Ovary (tissue), 3 donors: ENCODE measurements around the gene WDR35.
A peak's percentile ranks its signal among the peaks of the same experiment; 100 is the strongest.

Experiments
- CTCF ChIP-seq, 3 donors: fragments of 450-650 bp in 2 of 3; fragments of 200-600 bp in 1 of 3; IDR thresholded peaks; one replicate each; pipeline versions ENCODE4 v1.5.1 to v1.8.0; 2016 to 2022; ENCODE audit warnings: antibody characterized with exemption in 3 of 3, mild to moderate bottlenecking in 1 of 3
- EP300 ChIP-seq: sonication (generic); formaldehyde crosslinking; IDR thresholded peaks from one replicate; pipeline ENCODE4 v1.6.1; 2017; ENCODE audit warnings: antibody characterized with exemption
- POLR2A ChIP-seq: fragments of 450-650 bp; IDR thresholded peaks from one replicate; pipeline ENCODE4 v1.6.1; 2017; ENCODE audit warnings: antibody characterized with exemption, mild to moderate bottlenecking, moderate library complexity
- donor health status: DM: no; HTN: no; CAD: no.

GRCh38 chr2:20015482-20016083 lies 25.7 kb upstream of the WDR35 start:
- TF ChIP-seq POLR2A (no peak), CTCF (IDR thresholded peaks at IDR 0.05) (peak in 2 of 3 donors; percentile 59 to 64), EP300 (no peak)
